Astrocyte (in vitro differentiated cells and primary cell): ENCODE data around the gene IFIT2. TPM values are rescaled to one million over a fixed set of nuclear protein-coding genes. Genes with fewer than 3 reads are reported as not detected.

Experiments used
- DNase-seq: peaks from one replicate; pipeline ENCODE4 v3.0.0-alpha.2; 2010; ENCODE audit warnings: low read depth
- FAIRE-seq: peaks from 2 replicates; lab custom pipeline; 2011; peaks lifted over from hg19 to GRCh38; lab: Jason Lieb, UNC
- H2AFZ ChIP-seq: 2 replicates; pipeline ENCODE4 v1.6.0; 2012; ENCODE audit warnings: low read depth, low read length, inconsistent platforms
- H3K27ac ChIP-seq: 2 replicates; pipeline ENCODE4 v1.5.1; 2011; ENCODE audit warnings: low read depth, low read length, inconsistent platforms
- H3K27me3 ChIP-seq: 2 replicates; pipeline ENCODE4 v1.6.0; 2011; ENCODE audit warnings: low read length, inconsistent platforms; ENCODE audit not compliant: insufficient read depth
- H3K36me3 ChIP-seq: 2 replicates; pipeline ENCODE4 v1.5.1; 2011; ENCODE audit warnings: low read length, inconsistent platforms; ENCODE audit not compliant: insufficient read depth
- H3K4me1 ChIP-seq: 2 replicates; pipeline ENCODE4 v1.5.1; 2011; ENCODE audit warnings: low read length, inconsistent platforms; ENCODE audit not compliant: insufficient read depth
- H3K4me2 ChIP-seq: 2 replicates; pipeline ENCODE4 v1.6.0; 2012; ENCODE audit warnings: low read length, inconsistent platforms
- H3K4me3 ChIP-seq: 2 replicates; pipeline ENCODE4 v1.5.1; 2011; ENCODE audit warnings: low read depth, mild to moderate bottlenecking, low read length, inconsistent platforms; ENCODE audit not compliant: insufficient read depth
- H3K79me2 ChIP-seq: 2 replicates; pipeline ENCODE4 v1.6.0; 2012; ENCODE audit warnings: mild to moderate bottlenecking, low read length, inconsistent platforms; ENCODE audit not compliant: insufficient read depth
- H3K9ac ChIP-seq: 2 replicates; pipeline ENCODE4 v1.6.0; 2012; ENCODE audit warnings: mild to moderate bottlenecking, low read length, inconsistent platforms
- H3K9me3 ChIP-seq: 2 replicates; pipeline ENCODE4 v1.5.1; 2012; ENCODE audit warnings: low read depth, mild to moderate bottlenecking, low read length, inconsistent platforms; ENCODE audit not compliant: insufficient read depth
- H4K20me1 ChIP-seq: 2 replicates; pipeline ENCODE4 v1.6.0; 2012; ENCODE audit warnings: low read length, inconsistent platforms; ENCODE audit not compliant: insufficient read depth
- H3K27ac Mint-ChIP-seq: one replicate; pipeline ENCODE4 v1.8.0; 2021; ENCODE audit warnings: mild to moderate bottlenecking, mixed read lengths; ENCODE audit not compliant: unreplicated experiment
- H3K27me3 Mint-ChIP-seq: one replicate; pipeline ENCODE4 v1.8.0; 2021; ENCODE audit warnings: low read depth, mixed read lengths; ENCODE audit not compliant: unreplicated experiment
- H3K36me3 Mint-ChIP-seq: one replicate; pipeline ENCODE4 v1.8.0; 2021; ENCODE audit warnings: low read depth, mixed read lengths; ENCODE audit not compliant: unreplicated experiment
- H3K4me1 Mint-ChIP-seq: one replicate; pipeline ENCODE4 v1.8.0; 2021; ENCODE audit warnings: low read depth, mixed read lengths; ENCODE audit not compliant: unreplicated experiment
- H3K4me3 Mint-ChIP-seq: one replicate; pipeline ENCODE4 v1.8.0; 2021; ENCODE audit warnings: mild to moderate bottlenecking, moderate library complexity, mixed read lengths; ENCODE audit not compliant: unreplicated experiment
- H3K9me3 Mint-ChIP-seq: one replicate; pipeline ENCODE4 v1.8.0; 2021; ENCODE audit warnings: mild to moderate bottlenecking, mixed read lengths; ENCODE audit not compliant: unreplicated experiment
- EZH2 ChIP-seq: IDR thresholded peaks from 2 replicates; pipeline ENCODE4 v1.6.1; 2012; ENCODE audit warnings: mild to moderate bottlenecking, low read length, inconsistent platforms; ENCODE audit not compliant: insufficient read depth
- total RNA-seq: library from RNA; stranded (reverse); gene quantifications from 2 replicates; pipeline ENCODE4 v1.2.1, GENCODE V29; 2021
- TF ChIP-seq, protein P1 (sequence below): IDR thresholded peaks from 2 replicates; pipeline ENCODE4 v1.5.1; 2011; ENCODE audit warnings: low read depth, mild to moderate bottlenecking, inconsistent platforms, low read length, moderate library complexity; ENCODE audit not compliant: insufficient read depth

The IFIT2 gene
- total RNA-seq, 1 donor from 2014 or later: 36.0 TPM

- Histone ChIP-seq H3K36me3 (no peaks in the 10 kb centered on the region), H3K4me3 (no peak overlapping the region), H3K79me2 (no peaks in the 10 kb centered on the region), H3K4me1 (peaks cover 3% of the 10 kb centered on the region), H3K9ac (no peak overlapping the region), H3K27ac (no peak overlapping the region), H3K4me2 (no peak overlapping the region), H4K20me1 (no peaks in the 10 kb centered on the region), H3K9me3 (no peaks in the 10 kb centered on the region), H2AFZ (no peak overlapping the region), H3K27me3 (peaks cover 7% of the 10 kb centered on the region)
- TF ChIP-seq, protein P1, sequence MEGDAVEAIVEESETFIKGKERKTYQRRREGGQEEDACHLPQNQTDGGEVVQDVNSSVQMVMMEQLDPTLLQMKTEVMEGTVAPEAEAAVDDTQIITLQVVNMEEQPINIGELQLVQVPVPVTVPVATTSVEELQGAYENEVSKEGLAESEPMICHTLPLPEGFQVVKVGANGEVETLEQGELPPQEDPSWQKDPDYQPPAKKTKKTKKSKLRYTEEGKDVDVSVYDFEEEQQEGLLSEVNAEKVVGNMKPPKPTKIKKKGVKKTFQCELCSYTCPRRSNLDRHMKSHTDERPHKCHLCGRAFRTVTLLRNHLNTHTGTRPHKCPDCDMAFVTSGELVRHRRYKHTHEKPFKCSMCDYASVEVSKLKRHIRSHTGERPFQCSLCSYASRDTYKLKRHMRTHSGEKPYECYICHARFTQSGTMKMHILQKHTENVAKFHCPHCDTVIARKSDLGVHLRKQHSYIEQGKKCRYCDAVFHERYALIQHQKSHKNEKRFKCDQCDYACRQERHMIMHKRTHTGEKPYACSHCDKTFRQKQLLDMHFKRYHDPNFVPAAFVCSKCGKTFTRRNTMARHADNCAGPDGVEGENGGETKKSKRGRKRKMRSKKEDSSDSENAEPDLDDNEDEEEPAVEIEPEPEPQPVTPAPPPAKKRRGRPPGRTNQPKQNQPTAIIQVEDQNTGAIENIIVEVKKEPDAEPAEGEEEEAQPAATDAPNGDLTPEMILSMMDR: no peak
- TF ChIP-seq EZH2: no peak
- H3K36me3 Mint-ChIP-seq: no peaks in the 10 kb centered on the region
- FAIRE-seq (no peak), DNase-seq (no peak)
- H3K4me3 Mint-ChIP-seq: no peak overlapping the region
- H3K27me3 Mint-ChIP-seq: no peaks in the 10 kb centered on the region
- H3K4me1 Mint-ChIP-seq: peaks cover 7% of the 10 kb centered on the region
- H3K9me3 Mint-ChIP-seq: peaks cover 5% of the 10 kb centered on the region
- H3K27ac Mint-ChIP-seq: no peak overlapping the region
Measured at GRCh38 chr10:89255793-89256192, 46.1 kb upstream of the IFIT2 start.

DNA sequence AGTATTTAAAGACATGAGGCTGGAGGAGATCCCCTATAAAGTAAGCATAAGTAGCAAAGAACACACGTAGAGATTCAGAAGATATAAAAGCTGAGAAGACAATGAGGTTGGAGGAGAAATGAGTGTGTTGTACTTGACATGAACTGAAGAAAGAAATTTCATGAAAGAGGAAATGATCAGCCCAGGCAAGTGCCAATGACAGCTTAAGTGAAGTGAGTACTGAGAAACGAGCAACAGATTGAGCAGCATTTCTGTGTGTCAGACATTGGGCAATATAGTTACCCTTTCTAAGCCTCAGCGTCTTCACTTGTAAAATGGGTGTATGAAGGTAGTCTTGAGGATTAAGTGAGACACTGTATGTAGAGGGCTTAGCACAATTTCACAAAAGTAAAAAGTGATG, 45.5 kb upstream of the IFIT2 start:
- Histone ChIP-seq H3K79me2 (no peaks in the 10 kb centered on the region), H3K36me3 (no peaks in the 10 kb centered on the region), H3K9me3 (no peaks in the 10 kb centered on the region), H3K27me3 (peaks cover 7% of the 10 kb centered on the region), H3K4me2 (no peak overlapping the region), H3K4me1 (no peaks in the 10 kb centered on the region), H3K9ac (no peak overlapping the region), H4K20me1 (no peaks in the 10 kb centered on the region), H3K27ac (no peak overlapping the region), H3K4me3 (no peak overlapping the region), H2AFZ (no peak overlapping the region)
- peaks cover 8% of the 10 kb centered on the region for H3K4me1 Mint-ChIP-seq
- peaks cover 5% of the 10 kb centered on the region for H3K9me3 Mint-ChIP-seq
- H3K27ac Mint-ChIP-seq: no peak overlapping the region
- DNase-seq (no peak), FAIRE-seq (no peak)
- no peak overlapping the region for H3K4me3 Mint-ChIP-seq
- TF ChIP-seq, protein P1: no peak
- no peak for TF ChIP-seq EZH2
- no peaks in the 10 kb centered on the region for H3K27me3 Mint-ChIP-seq
- H3K36me3 Mint-ChIP-seq: no peaks in the 10 kb centered on the region

- Histone ChIP-seq H3K9ac (no peak overlapping the region), H3K4me3 (no peak overlapping the region), H4K20me1 (no peaks in the 10 kb centered on the region), H2AFZ (no peak overlapping the region), H3K4me2 (no peak overlapping the region), H3K27me3 (peaks cover 7% of the 10 kb centered on the region), H3K79me2 (no peaks in the 10 kb centered on the region), H3K9me3 (no peaks in the 10 kb centered on the region), H3K4me1 (peaks cover 1% of the 10 kb centered on the region), H3K27ac (no peak overlapping the region), H3K36me3 (no peaks in the 10 kb centered on the region)
- no peaks in the 10 kb centered on the region for H3K27me3 Mint-ChIP-seq
- H3K4me3 Mint-ChIP-seq: no peak overlapping the region
- no peak for DNase-seq
- H3K36me3 Mint-ChIP-seq: no peaks in the 10 kb centered on the region
- peaks cover 5% of the 10 kb centered on the region for H3K9me3 Mint-ChIP-seq
- peaks cover 13% of the 10 kb centered on the region for H3K4me1 Mint-ChIP-seq
- no peak overlapping the region for H3K27ac Mint-ChIP-seq
- no peak for FAIRE-seq
- no peak for TF ChIP-seq EZH2
- TF ChIP-seq, protein P1: no peak
Measured at GRCh38 chr10:89256962-89257361, 44.9 kb upstream of the IFIT2 start.
